WTC11 (cell line): ENCODE data around the gene VDAC1. TPM values are rescaled to one million over a fixed set of nuclear protein-coding genes. Genes with fewer than 3 reads are reported as not detected.

ENCODE experiments used
- AR ChIP-seq: fragments of 250-450 bp; sonication (Bioruptor Pico); IDR thresholded peaks from 2 replicates; pipeline ENCODE4 v1.9.0; 2021; ENCODE audit warnings: mild to moderate bottlenecking
- ARID4B ChIP-seq: sonication (generic); formaldehyde crosslinking; IDR thresholded peaks from 2 replicates; pipeline ENCODE4 v1.8.0; 2023; ENCODE audit warnings: missing genetic modification reagents, mild to moderate bottlenecking, borderline replicate concordance
- E2F1 ChIP-seq: sonication (generic); formaldehyde crosslinking; IDR thresholded peaks from 2 replicates; pipeline ENCODE4 v1.8.0; 2022; ENCODE audit warnings: mild to moderate bottlenecking, missing genetic modification reagents
- E2F5 ChIP-seq: sonication (generic); formaldehyde crosslinking; IDR thresholded peaks from 2 replicates; pipeline ENCODE4 v1.8.1; 2022; ENCODE audit warnings: mild to moderate bottlenecking, moderate library complexity, missing genetic modification reagents
- ELF4 ChIP-seq: sonication (generic); formaldehyde crosslinking; IDR thresholded peaks from 2 replicates; pipeline ENCODE4 v1.8.1; 2022; ENCODE audit warnings: low read depth, mild to moderate bottlenecking, moderate library complexity, missing genetic modification reagents
- ESRRA ChIP-seq: sonication (generic); formaldehyde crosslinking; IDR thresholded peaks from 2 replicates; pipeline ENCODE4 v1.8.1; 2022; ENCODE audit warnings: mild to moderate bottlenecking, missing genetic modification reagents, borderline replicate concordance
- FOXP4 ChIP-seq: sonication (generic); formaldehyde crosslinking; IDR thresholded peaks from 2 replicates; pipeline ENCODE4 v1.8.0; 2022; ENCODE audit warnings: mild to moderate bottlenecking, missing genetic modification reagents
- IRF1 ChIP-seq: sonication (generic); formaldehyde crosslinking; IDR thresholded peaks from 2 replicates; pipeline ENCODE4 v1.8.0; 2023; ENCODE audit warnings: missing genetic modification reagents
- MYBL2 ChIP-seq: sonication (generic); formaldehyde crosslinking; IDR thresholded peaks from 2 replicates; pipeline ENCODE4 v1.8.1; 2023; ENCODE audit warnings: mild to moderate bottlenecking, moderate library complexity, missing genetic modification reagents
- PRRX2 ChIP-seq: fragments of 250-450 bp; sonication (Bioruptor Pico); IDR thresholded peaks from 2 replicates; pipeline ENCODE4 v1.8.0; 2021; ENCODE audit warnings: mild to moderate bottlenecking
- RORB ChIP-seq: fragments of 250-450 bp; sonication (Bioruptor Pico); IDR thresholded peaks from 2 replicates; pipeline ENCODE4 v1.9.0; 2021; ENCODE audit warnings: mild to moderate bottlenecking
- SMAD3 ChIP-seq: sonication (generic); formaldehyde crosslinking; IDR thresholded peaks from 2 replicates; pipeline ENCODE4 v1.8.0; 2022; ENCODE audit warnings: missing genetic modification reagents, mild to moderate bottlenecking, borderline replicate concordance
- SMAD4 ChIP-seq: sonication (generic); formaldehyde crosslinking; IDR thresholded peaks from 2 replicates; pipeline ENCODE4 v1.8.0; 2022; ENCODE audit warnings: mild to moderate bottlenecking, missing genetic modification reagents
- SP1 ChIP-seq: sonication (generic); formaldehyde crosslinking; conservative IDR thresholded peaks from 2 replicates; pipeline ENCODE4 v1.8.1; 2022; ENCODE audit warnings: missing genetic modification reagents
- STAT6 ChIP-seq: sonication (generic); formaldehyde crosslinking; conservative IDR thresholded peaks from 2 replicates; pipeline ENCODE4 v1.8.1; 2023; ENCODE audit warnings: mild to moderate bottlenecking, low read depth, missing genetic modification reagents, moderate library complexity
- ZNF263 ChIP-seq: sonication (generic); formaldehyde crosslinking; IDR thresholded peaks from 2 replicates; pipeline ENCODE4 v1.8.1; 2022; ENCODE audit warnings: low read depth, mild to moderate bottlenecking, moderate library complexity, missing genetic modification reagents
- ZNF532 ChIP-seq: fragments of 250-450 bp; sonication (Bioruptor Pico); IDR thresholded peaks from 2 replicates; pipeline ENCODE4 v1.9.0; 2021; ENCODE audit warnings: mild to moderate bottlenecking, borderline replicate concordance
- total RNA-seq: library from RNA; stranded (reverse); gene quantifications from 3 replicates; pipeline ENCODE4 v1.2.3, GENCODE V29; 2021

The VDAC1 gene
- total RNA-seq, 1 experiment from 2014 or later, result 274 TPM

GRCh38 chr5:134004626-134005416 is at the start of gene VDAC1 (continued):
- peak; percentile 37 for TF ChIP-seq FOXP4 (CRISPR knock-in tag)
- TF ChIP-seq SMAD3 (CRISPR knock-in tag), result peak; percentile 40; the same call in 1 of the 2 replicates
- TF ChIP-seq ZNF263 (CRISPR knock-in tag), result no peak
- no peak for TF ChIP-seq ESRRA (CRISPR knock-in tag)
- no peak for TF ChIP-seq AR (CRISPR knock-in tag)
- TF ChIP-seq SP1, result peak; percentile 78
- TF ChIP-seq SMAD4 (CRISPR knock-in tag), result no peak
- TF ChIP-seq ZNF532, result no peak
- peak; percentile 60; the same call in 1 of the 2 replicates for TF ChIP-seq ARID4B
- TF ChIP-seq E2F1 (CRISPR knock-in tag), result no peak
- TF ChIP-seq MYBL2 (CRISPR knock-in tag), result peak; percentile 66; the same call in 1 of the 2 replicates
- TF ChIP-seq STAT6 (CRISPR knock-in tag), result no peak
- TF ChIP-seq RORB (CRISPR knock-in tag), result no peak
- no peak for TF ChIP-seq E2F5 (CRISPR knock-in tag)
- TF ChIP-seq PRRX2, result 0 out of 2 replicates have a peak, but pooled peaks have one; percentile 39
- TF ChIP-seq IRF1 (CRISPR knock-in tag), result 0 out of 2 replicates have a peak, but pooled peaks have one; percentile 67
- TF ChIP-seq ELF4 (CRISPR knock-in tag), result 0 out of 2 replicates have a peak, but pooled peaks have one; percentile 7
